Lower leg skin (tissue), 3 donors: ENCODE measurements around the gene MESD.

Source experiments
- CTCF ChIP-seq, 3 donors: fragments of 450-650 bp; IDR thresholded peaks; one replicate each; pipeline ENCODE4 v1.5.1; 2016; ENCODE audit warnings: antibody characterized with exemption in 3 of 3, mild to moderate bottlenecking in 3 of 3, moderate library complexity in 2 of 3
- POLR2A ChIP-seq, 2 donors: fragments of 450-650 bp; IDR thresholded peaks; one replicate each; pipeline ENCODE4 v1.6.1; 2016 to 2017; ENCODE audit warnings: antibody characterized with exemption in 2 of 2, mild to moderate bottlenecking in 1 of 2, moderate library complexity in 1 of 2

GRCh38 chr15:80996247-80996646 is 6.6 kb upstream of the MESD start:
- TF ChIP-seq CTCF (IDR thresholded peaks at IDR 0.05) (no peak), POLR2A (IDR thresholded peaks at IDR 0.05) (no peak)
